HEK293T (cell line): ENCODE data around the gene TP53RK.

Experiments
- ARNT ChIP-seq: fragments of 450-650 bp; IDR thresholded peaks from 2 replicates; pipeline ENCODE4 v1.6.1; 2017; ENCODE audit warnings: mild to moderate bottlenecking
- ELF4 ChIP-seq: fragments of 450-650 bp; IDR thresholded peaks from 2 replicates; pipeline ENCODE4 v1.6.1; 2017; ENCODE audit warnings: antibody characterized with exemption
- NFRKB ChIP-seq: fragments of 450-650 bp; IDR thresholded peaks from 2 replicates; pipeline ENCODE4 v1.6.1; 2016; ENCODE audit warnings: mild to moderate bottlenecking, moderate library complexity
- TARDBP ChIP-seq: fragments of 450-650 bp; IDR thresholded peaks from 2 replicates; pipeline ENCODE4 v1.6.1; 2016

- TF ChIP-seq TARDBP (no peak), NFRKB (no peak), ELF4 (no peak), ARNT (no peak)
Observed at GRCh38 chr20:46712056-46712636, 22.9 kb upstream of the TP53RK start.
